T-cell (primary cell): ENCODE results near the gene PRPSAP1. TPM values are rescaled to one million over a fixed set of nuclear protein-coding genes. Genes with fewer than 3 reads are reported as not detected.

ENCODE experiments used
- ATAC-seq, 4 experiments: fragments of 200-7000 bp in 3 of 4; fragments of 150-1000 bp in 1 of 4; cut with Tn5 transposase; replicated peaks in 1 of 4; 1 replicate in 3 of 4; 2 replicates in 1 of 4; pipeline ENCODE4 v1.10.0; 2021; ENCODE audit warnings: moderate library complexity in 3 of 4, mild to moderate bottlenecking in 2 of 4, moderate number of reproducible peaks in 1 of 4
- CTCF ChIA-PET, 2 donors: fragments of 300-600 bp; sonication (Branson Sonifier 250); formaldehyde crosslinking; loops; one replicate each; lab custom pipeline; 2022; ENCODE audit warnings: antibody characterized with exemption in 2 of 2; lab: Charles Lee
- POLR2A ChIA-PET, 2 donors: fragments of 300-600 bp; sonication (Branson Sonifier 250); formaldehyde crosslinking; loops; one replicate each; lab custom pipeline; 2022; ENCODE audit warnings: antibody characterized with exemption in 2 of 2; lab: Charles Lee
- DNase-seq, 35 experiments: peaks; one replicate each; pipeline versions ENCODE4 v3.0.0 to v3.0.0-alpha.2; 2013 to 2023
- H3K27ac ChIP-seq: one replicate; pipeline ENCODE4 v1.5.1; 2013; ENCODE audit warnings: low read length
- H3K27me3 ChIP-seq, 2 experiments: replicated peaks in 1 of 2; 1 replicate in 1 of 2; 2 replicates in 1 of 2; pipeline versions ENCODE4 v1.6.1 to v1.7.0; 2013; ENCODE audit warnings: low read length in 1 of 2, mixed read lengths in 1 of 2; ENCODE audit not compliant: control insufficient read depth in 2 of 2, insufficient read depth in 2 of 2; ENCODE audit errors: extremely low read depth in 1 of 2
- H3K36me3 ChIP-seq, 2 donors: 1 replicate in 1 of 2; 2 replicates in 1 of 2; pipeline versions ENCODE4 v1.6.1 to v1.7.0; 2013; ENCODE audit warnings: low read length in 1 of 2; ENCODE audit not compliant: control insufficient read depth in 2 of 2, insufficient read depth in 1 of 2; ENCODE audit errors: extremely low read depth in 1 of 2
- H3K4me1 ChIP-seq, 2 experiments: 1 replicate in 1 of 2; 2 replicates in 1 of 2; pipeline versions ENCODE4 v1.6.1 to v1.7.0; 2013; ENCODE audit warnings: low read length in 2 of 2, mixed read lengths in 1 of 2; ENCODE audit not compliant: insufficient read depth in 2 of 2, control insufficient read depth in 1 of 2; ENCODE audit errors: extremely low read depth in 1 of 2
- H3K4me3 ChIP-seq, 2 donors: 1 replicate in 1 of 2; 2 replicates in 1 of 2; pipeline versions ENCODE4 v1.5.1 to v1.7.0; 2013; ENCODE audit warnings: mild to moderate bottlenecking in 2 of 2, low read length in 1 of 2, moderate library complexity in 1 of 2; ENCODE audit not compliant: control insufficient read depth in 1 of 2; ENCODE audit errors: extremely low read depth in 1 of 2
- H3K9me3 ChIP-seq: 2 replicates; pipeline ENCODE4 v1.7.0; 2013
- H3K27ac Mint-ChIP-seq, 2 donors: one replicate each; pipeline ENCODE4 v1.8.0; 2020 to 2021; ENCODE audit warnings: mild to moderate bottlenecking in 2 of 2, mixed read lengths in 2 of 2
- H3K27me3 Mint-ChIP-seq, 2 donors: one replicate each; pipeline ENCODE4 v1.8.0; 2021 to 2022; ENCODE audit warnings: mixed read lengths in 2 of 2
- H3K36me3 Mint-ChIP-seq: one replicate; pipeline ENCODE4 v1.8.0; 2021; ENCODE audit warnings: mixed read lengths
- H3K4me1 Mint-ChIP-seq, 3 donors: one replicate each; pipeline ENCODE4 v1.8.0; 2020 to 2022; ENCODE audit warnings: mixed read lengths in 3 of 3, mild to moderate bottlenecking in 1 of 3
- H3K4me3 Mint-ChIP-seq, 3 donors: one replicate each; pipeline ENCODE4 v1.8.0; 2020 to 2022; ENCODE audit warnings: mild to moderate bottlenecking in 3 of 3, mixed read lengths in 3 of 3, moderate library complexity in 3 of 3
- H3K9me3 Mint-ChIP-seq, 3 donors: one replicate each; pipeline ENCODE4 v1.8.0; 2020 to 2022; ENCODE audit warnings: mixed read lengths in 3 of 3
- WGBS: methylation state at CpG from one replicate; pipeline ENCODE4 v1.1.5; 2013; ENCODE audit warnings: missing lambda C conversion rate; ENCODE audit not compliant: insufficient coverage; 5-methylcytosine and 5-hydroxymethylcytosine counted together
- total RNA-seq, 35 experiments: library from RNA in 6 of 35; stranded (reverse) in 6 of 35; fragments of 120-200 nt in 1 of 35; gene quantifications; one replicate each; pipeline versions ENCODE4 v1.2.1 to v1.2.4 and lab custom pipeline; 2013 to 2026

PRPSAP1 gene
- total RNA-seq, 5 donors from 2014 or later (not counting 1 experiment from before 2014, with no cell fraction given), result 27.5 to 47.0 (median 40.0) TPM

GRCh38 chr17:76263896-76264295 lies 89.8 kb downstream of the PRPSAP1 start:
- peaks cover 31 to 58% of the 10 kb centered on the region in 2 experiments for H3K4me1 ChIP-seq
- CTCF ChIA-PET, result interaction anchor here (0.6 to 1.8 kb wide), 7 partner anchors 16 to 288 kb away, joined by 3 to 6 read pairs (median 4); no protein-coding TSS in a partner anchor
- H3K4me3 Mint-ChIP-seq, result peak overlapping the region in 1 of 3 donors; percentile 76

GRCh38 chr17:76262732-76263344 lies 90.9 kb downstream of the PRPSAP1 start:
- POLR2A ChIA-PET, result interaction anchor here (0.6 to 1.6 kb wide), 6 partner anchors 9 to 264 kb away, joined by 3 to 7 read pairs (median 4); no protein-coding TSS in a partner anchor
- DNase-seq (peak in 3 of 35 experiments; percentile 35 to 51 (median 40)), ATAC-seq (no peak)
- peak overlapping the region; percentile 94 for H3K27ac Mint-ChIP-seq
- H3K9me3 ChIP-seq, result no peaks in the 10 kb centered on the region
- H3K9me3 Mint-ChIP-seq, result no peaks in the 10 kb centered on the region
- H3K4me1 ChIP-seq, result peaks cover 29 to 47% of the 10 kb centered on the region in 2 experiments
- WGBS, result 59% methylated on average over 8 of the region's 9 CpGs
- peaks cover 9% of the 10 kb centered on the region for H3K36me3 Mint-ChIP-seq
- CTCF ChIA-PET, result interaction anchor here in 1 of 2 donors (1.2 to 1.9 kb wide), 4 partner anchors 15 to 83 kb away, joined by 3 to 6 read pairs (median 4); no protein-coding TSS in a partner anchor
- H3K27me3 ChIP-seq, result no peaks in the 10 kb centered on the region
- H3K27ac ChIP-seq, result peak overlapping the region; percentile 51
- H3K4me3 ChIP-seq, result no peak overlapping the region
- no peaks in the 10 kb centered on the region for H3K27me3 Mint-ChIP-seq
- peaks cover 0 to 5% of the 10 kb centered on the region in 2 donors for H3K36me3 ChIP-seq
- peaks cover 46 to 53% (median 48%) of the 10 kb centered on the region in 3 donors for H3K4me1 Mint-ChIP-seq
- H3K4me3 Mint-ChIP-seq, result peak overlapping the region in 2 of 3 donors; percentile 37 to 76

More at GRCh38 chr17:76263896-76264295, 89.8 kb downstream of the PRPSAP1 start:
- POLR2A ChIA-PET, result interaction anchor here (0.6 to 1.6 kb wide), 11 partner anchors 7 to 494 kb away, joined by 3 to 8 read pairs (median 5); no protein-coding TSS in a partner anchor
- no peak overlapping the region for H3K4me3 ChIP-seq
- H3K9me3 ChIP-seq, result no peaks in the 10 kb centered on the region
- DNase-seq, result no peak
- H3K27me3 Mint-ChIP-seq, result no peaks in the 10 kb centered on the region
- peaks cover 0 to 10% of the 10 kb centered on the region in 2 donors for H3K36me3 ChIP-seq
- peaks cover 55 to 58% (median 56%) of the 10 kb centered on the region in 3 donors for H3K4me1 Mint-ChIP-seq
- peaks cover 14% of the 10 kb centered on the region for H3K36me3 Mint-ChIP-seq
- ATAC-seq, result no peak
- H3K27ac ChIP-seq, result peak overlapping the region; percentile 34
- peak overlapping the region; percentile 94 for H3K27ac Mint-ChIP-seq
- H3K9me3 Mint-ChIP-seq, result no peaks in the 10 kb centered on the region
- H3K27me3 ChIP-seq, result no peaks in the 10 kb centered on the region
- WGBS, result no CpG with 5 or more reads among the region's 5 CpGs

DNA sequence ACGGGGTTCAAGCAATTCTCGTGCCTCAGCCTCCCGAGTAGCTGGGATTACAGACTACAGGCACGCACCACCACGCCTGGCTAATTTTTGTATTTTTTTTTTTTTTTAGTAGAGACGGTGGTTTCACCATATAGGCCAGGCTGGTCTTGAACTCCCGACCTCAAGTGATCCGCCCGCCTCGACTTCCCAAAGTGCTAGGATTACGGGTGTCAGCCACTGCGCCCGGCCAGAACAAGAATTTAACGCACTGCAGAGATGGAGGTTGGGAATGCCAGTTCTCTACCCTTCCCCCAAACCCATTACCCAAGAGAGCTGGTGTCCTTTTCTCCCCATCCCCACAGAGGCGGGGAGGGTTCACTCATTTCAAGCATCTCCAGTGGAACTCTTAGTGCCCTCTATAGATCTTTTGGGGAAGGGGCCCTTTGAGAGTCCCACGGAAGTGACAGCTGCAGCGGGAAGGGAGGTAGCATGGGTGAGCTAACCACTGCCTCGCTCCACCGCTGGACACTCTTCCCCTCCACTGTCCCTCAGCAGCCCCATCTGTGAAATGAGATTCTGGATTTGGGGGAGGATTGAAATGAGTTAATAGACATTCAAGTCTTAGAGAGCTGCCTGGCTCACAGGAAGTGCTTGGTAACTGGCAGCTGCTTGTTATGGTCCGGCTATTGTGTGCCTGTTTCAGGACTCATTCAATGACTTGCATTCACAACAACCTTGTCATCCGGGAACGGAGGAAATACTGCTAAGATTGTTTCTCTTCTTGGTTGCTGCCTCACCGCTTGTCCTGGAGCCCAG lies 92.1 kb downstream of the PRPSAP1 start:
- Histone ChIP-seq H3K27me3 (no peaks in the 10 kb centered on the region), H3K36me3 (no peaks in the 10 kb centered on the region), H3K4me3 (no peak overlapping the region), H3K9me3 (no peaks in the 10 kb centered on the region), H3K27ac (no peak overlapping the region), H3K4me1 (peaks cover 23 to 36% of the 10 kb centered on the region in 2 experiments)
- H3K27ac Mint-ChIP-seq, result peak overlapping the region; percentile 94
- H3K4me3 Mint-ChIP-seq, result peak overlapping the region in 1 of 3 donors; percentile 76
- DNase-seq (no peak), ATAC-seq (no peak)
- H3K4me1 Mint-ChIP-seq, result peaks cover 41 to 47% (median 43%) of the 10 kb centered on the region in 3 donors
- no peaks in the 10 kb centered on the region for H3K27me3 Mint-ChIP-seq
- 88% methylated on average over 2 of the region's 23 CpGs for WGBS
- H3K36me3 Mint-ChIP-seq, result peaks cover under 1% of the 10 kb centered on the region
- peaks cover 2 to 3% (median 3%) of the 10 kb centered on the region in 3 donors for H3K9me3 Mint-ChIP-seq
- CTCF ChIA-PET, result interaction anchor here in 1 of 2 donors (0.5 to 1.9 kb wide), 2 partner anchors 82 to 146 kb away, joined by 3 to 5 read pairs; no protein-coding TSS in a partner anchor
- POLR2A ChIA-PET, result no interaction called here

GRCh38 chr17:76260669-76261068 lies 93.0 kb downstream of the PRPSAP1 start:
- Mint-ChIP-seq H3K4me3 (no peak overlapping the region), H3K27me3 (no peaks in the 10 kb centered on the region), H3K27ac (peak overlapping the region; percentile 13 to 45), H3K36me3 (no peaks in the 10 kb centered on the region), H3K4me1 (peaks cover 49 to 56% (median 52%) of the 10 kb centered on the region in 3 donors), H3K9me3 (peaks cover 2 to 3% (median 3%) of the 10 kb centered on the region in 3 donors)
- ATAC-seq, result no peak
- no peaks in the 10 kb centered on the region for H3K27me3 ChIP-seq
- DNase-seq, result no peak
- 98% methylated on average over 5 of the region's 5 CpGs for WGBS
- no peak overlapping the region for H3K27ac ChIP-seq
- ChIA-PET POLR2A (no interaction called here), CTCF (no interaction called here)
- H3K9me3 ChIP-seq, result no peaks in the 10 kb centered on the region
- peaks cover 27 to 40% of the 10 kb centered on the region in 2 experiments for H3K4me1 ChIP-seq
- no peak overlapping the region for H3K4me3 ChIP-seq
- H3K36me3 ChIP-seq, result no peaks in the 10 kb centered on the region

- POLR2A ChIA-PET, result no interaction called here
- Histone ChIP-seq H3K36me3 (no peaks in the 10 kb centered on the region), H3K4me1 (peaks cover 29 to 44% of the 10 kb centered on the region in 2 experiments), H3K27ac (no peak overlapping the region), H3K9me3 (no peaks in the 10 kb centered on the region), H3K4me3 (no peak overlapping the region), H3K27me3 (no peaks in the 10 kb centered on the region)
- no peak for ATAC-seq
- CTCF ChIA-PET, result no interaction called here
- H3K4me3 Mint-ChIP-seq, result no peak overlapping the region
- no peaks in the 10 kb centered on the region for H3K27me3 Mint-ChIP-seq
- no peak for DNase-seq
- H3K4me1 Mint-ChIP-seq, result peaks cover 54 to 60% (median 56%) of the 10 kb centered on the region in 3 donors
- 93% methylated on average over 6 of the region's 7 CpGs for WGBS
- peak overlapping the region in 1 of 2 donors; percentile 55 for H3K27ac Mint-ChIP-seq
- no peaks in the 10 kb centered on the region for H3K36me3 Mint-ChIP-seq
- H3K9me3 Mint-ChIP-seq, result peaks cover 2 to 3% (median 3%) of the 10 kb centered on the region in 3 donors
These were observed 93.5 kb downstream of the PRPSAP1 start for GRCh38 chr17:76260220-76260619.
